HepG2 (cell line): ENCODE results near the gene BFAR. TPM values are rescaled to one million over a fixed set of nuclear protein-coding genes. Genes with fewer than 3 reads are reported as not detected.

Source experiments
- ATAC-seq: fragments of 200-7000 bp; cut with Tn5 transposase; 3 replicates; pipeline ENCODE4 v1.9.1; 2020; ENCODE audit warnings: mild to moderate bottlenecking, moderate library complexity
- BruUV-seq: library from RNA; stranded (reverse); fragments of 400-500 nt; replicated peaks from 2 replicates; lab custom pipeline; 2021; lab: Mats Ljungman, UMichigan
- CTCF ChIA-PET: fragments of 300-600 bp; formaldehyde crosslinking; extraction: SDS; loops from one replicate; lab custom pipeline; 2021; ENCODE audit warnings: low total read pairs, inconsistent platforms, low intra/inter-chr PET ratio; lab: Yijun Ruan, JAX
- POLR2A ChIA-PET: fragments of 350-600 bp; sonication (Branson Sonifier 250); formaldehyde crosslinking; loops from one replicate; lab custom pipeline; 2020; ENCODE audit warnings: antibody characterized with exemption, inconsistent platforms; lab: Yijun Ruan, JAX
- DNase-seq: peaks from one replicate; pipeline ENCODE4 v3.0.0-alpha.2; 2015; ENCODE audit warnings: low spot score
- FAIRE-seq: peaks from 3 replicates; lab custom pipeline; 2011; peaks lifted over from hg19 to GRCh38; lab: Jason Lieb, UNC
- H2AFZ ChIP-seq: one replicate; pipeline ENCODE4 v1.6.1; 2011; ENCODE audit warnings: low read length, inconsistent platforms
- H3K27ac ChIP-seq: fragments of 300-600 bp; 3 replicates; pipeline ENCODE4 v1.8.0; 2011; ENCODE audit warnings: mixed run types, mild to moderate bottlenecking, mixed read lengths, low read length, inconsistent platforms; ENCODE audit not compliant: insufficient read depth; ENCODE audit errors: extremely low read length
- H3K27me3 ChIP-seq, 2 experiments: fragments of 200-600 bp in 1 of 2; 2 replicates in 1 of 2; 3 replicates in 1 of 2; pipeline versions ENCODE4 v1.6.0 to v1.8.0; 2011; ENCODE audit warnings: low read length in 2 of 2, mild to moderate bottlenecking in 2 of 2, moderate library complexity in 2 of 2, inconsistent platforms in 1 of 2; ENCODE audit not compliant: insufficient read depth in 2 of 2, control insufficient read depth in 1 of 2
- H3K36me3 ChIP-seq, 2 experiments: fragments of 200-600 bp in 1 of 2; replicated peaks in 1 of 2; 2 replicates in 1 of 2; 3 replicates in 1 of 2; pipeline versions ENCODE4 v1.5.1 to v1.8.0; 2011; ENCODE audit warnings: low read length in 2 of 2, inconsistent platforms in 1 of 2; ENCODE audit not compliant: insufficient read depth in 2 of 2, control insufficient read depth in 1 of 2
- H3K4me1 ChIP-seq: 2 replicates; pipeline ENCODE4 v1.5.1; 2012; ENCODE audit warnings: low read length, inconsistent platforms; ENCODE audit not compliant: insufficient read depth
- H3K4me2 ChIP-seq: 2 replicates; pipeline ENCODE4 v1.6.0; 2011; ENCODE audit warnings: low read depth, low read length, inconsistent platforms
- H3K4me3 ChIP-seq, 3 experiments: fragments of 200-600 bp in 1 of 3; sonication (generic), shearing (Covaris generic) in 1 of 3; replicated peaks in 1 of 3; 2 replicates each; pipeline ENCODE4 v1.5.1; 2011 to 2016; ENCODE audit warnings: low read length in 3 of 3, inconsistent platforms in 2 of 3, low read depth in 2 of 3, mild to moderate bottlenecking in 2 of 3, control low read depth in 1 of 3, mixed read lengths in 1 of 3; ENCODE audit not compliant: insufficient read depth in 1 of 3
- H3K79me2 ChIP-seq: one replicate; pipeline ENCODE4 v1.6.1; 2011; ENCODE audit warnings: low read length, inconsistent platforms; ENCODE audit not compliant: insufficient read depth
- H3K9ac ChIP-seq: 2 replicates; pipeline ENCODE4 v1.6.0; 2011; ENCODE audit warnings: mild to moderate bottlenecking, low read depth, low read length, inconsistent platforms; ENCODE audit not compliant: insufficient read depth
- H3K9me3 ChIP-seq: 2 replicates; pipeline ENCODE4 v1.5.1; 2012; ENCODE audit warnings: mild to moderate bottlenecking, low read length
- H4K20me1 ChIP-seq: 2 replicates; pipeline ENCODE4 v1.6.0; 2011; ENCODE audit warnings: inconsistent platforms, mild to moderate bottlenecking, low read length, moderate library complexity; ENCODE audit not compliant: insufficient read depth
- ARID2 ChIP-seq: sonication (generic); formaldehyde crosslinking; IDR thresholded peaks from 2 replicates; pipeline ENCODE4 v1.8.1; 2022; ENCODE audit warnings: mild to moderate bottlenecking, missing genetic modification reagents, borderline replicate concordance
- CBX1 ChIP-seq: IDR thresholded peaks from one replicate; pipeline ENCODE4 v1.6.1; 2016; ENCODE audit warnings: antibody characterized with exemption, low read depth
- CENPT ChIP-seq: sonication (generic); formaldehyde crosslinking; IDR thresholded peaks from 2 replicates; pipeline ENCODE4 v1.8.0; 2022; ENCODE audit warnings: low read depth, mild to moderate bottlenecking, moderate library complexity, missing genetic modification reagents
- CREB1 ChIP-seq, 2 experiments: fragments of 450-650 bp in 1 of 2; IDR thresholded peaks; 2 replicates each; pipeline ENCODE4 v1.6.1; 2016 to 2017; ENCODE audit warnings: control low read depth in 1 of 2, mild to moderate bottlenecking in 1 of 2, missing compliant biosample characterization in 1 of 2, missing genetic modification characterization in 1 of 2
- HNRNPL ChIP-seq: fragments of 200-400 bp; formaldehyde crosslinking; IDR thresholded peaks from 2 replicates; pipeline ENCODE4 v1.6.1; 2017; ENCODE audit warnings: mild to moderate bottlenecking, low read depth, low read length
- MED8 ChIP-seq: sonication (generic); formaldehyde crosslinking; IDR thresholded peaks from 2 replicates; pipeline ENCODE4 v1.8.1; 2023; ENCODE audit warnings: mild to moderate bottlenecking, missing genetic modification reagents; ENCODE audit not compliant: insufficient replicate concordance
- PRMT3 ChIP-seq: sonication (generic); formaldehyde crosslinking; IDR thresholded peaks from 2 replicates; pipeline ENCODE4 v1.8.1; 2022; ENCODE audit warnings: low read depth, mild to moderate bottlenecking, moderate library complexity, missing genetic modification reagents, borderline replicate concordance
- RARG ChIP-seq: sonication (generic); formaldehyde crosslinking; IDR thresholded peaks from 2 replicates; pipeline ENCODE4 v1.4.0; 2020; ENCODE audit warnings: low read depth, mild to moderate bottlenecking, missing genetic modification reagents
- U2AF2 ChIP-seq: fragments of 200-400 bp; formaldehyde crosslinking; IDR thresholded peaks from 2 replicates; pipeline ENCODE4 v1.6.1; 2017; ENCODE audit warnings: low read depth, mild to moderate bottlenecking, low read length
- ZBTB37 ChIP-seq: sonication (generic); formaldehyde crosslinking; IDR thresholded peaks from 2 replicates; pipeline ENCODE4 v1.4.0; 2020; ENCODE audit warnings: mild to moderate bottlenecking, missing genetic modification reagents
- ZFP36L2 ChIP-seq: sonication (generic); formaldehyde crosslinking; IDR thresholded peaks from 2 replicates; pipeline ENCODE4 v1.4.0; 2020; ENCODE audit warnings: missing genetic modification reagents
- ZMYM2 ChIP-seq: sonication (generic); formaldehyde crosslinking; IDR thresholded peaks from 2 replicates; pipeline ENCODE4 v1.8.0; 2022; ENCODE audit warnings: mild to moderate bottlenecking, missing genetic modification reagents
- ZNF577 ChIP-seq: sonication (generic); formaldehyde crosslinking; IDR thresholded peaks from 2 replicates; pipeline ENCODE4 v1.4.0; 2020; ENCODE audit warnings: mild to moderate bottlenecking, low read depth, missing genetic modification reagents, borderline replicate concordance
- ZNF589 ChIP-seq: sonication (generic); formaldehyde crosslinking; conservative IDR thresholded peaks from 2 replicates; pipeline ENCODE4 v1.8.0; 2022; ENCODE audit warnings: mild to moderate bottlenecking, moderate library complexity, missing genetic modification reagents
- ZNF740 ChIP-seq: sonication (generic); formaldehyde crosslinking; IDR thresholded peaks from 2 replicates; pipeline ENCODE4 v1.4.0; 2020; ENCODE audit warnings: missing genetic modification reagents
- ZNF850 ChIP-seq: sonication (generic); formaldehyde crosslinking; conservative IDR thresholded peaks from 2 replicates; pipeline ENCODE4 v1.9.0; 2021; ENCODE audit warnings: mild to moderate bottlenecking, missing genetic modification reagents
- ZSCAN25 ChIP-seq: sonication (generic); formaldehyde crosslinking; IDR thresholded peaks from 2 replicates; pipeline ENCODE4 v1.8.0; 2022; ENCODE audit warnings: mild to moderate bottlenecking, missing genetic modification reagents
- WGBS: methylation state at CpG from one replicate; pipeline ENCODE4 v1.1.6; 2017; ENCODE audit warnings: low lambda C conversion rate; 5-methylcytosine and 5-hydroxymethylcytosine counted together
- in situ Hi-C: cut with HindIII; loops from 2 replicates; pipeline ENCODE4 v1.10.0; 2017; ENCODE audit warnings: low pct_unique_long_range_greater_than_20kb; ENCODE audit not compliant: extremely low pct_ligation_motif_present
- intact Hi-C: fragments of 100-400 bp; cut with micrococcal nuclease; formaldehyde crosslinking; loops from one replicate; pipeline ENCODE4 v1.10.0; 2022; ENCODE audit not compliant: unreplicated experiment
- polyA plus RNA-seq, 8 experiments: library from polyadenylated mRNA; depleted of rRNA in 3 of 8; stranded (reverse) in 7 of 8; unstranded in 1 of 8; fragments of >200 nt; fragmentation: Illumina TruSeq in 4 of 8; extraction: Trizol in 4 of 8; gene quantifications; 2 replicates each; pipeline versions ENCODE4 v1.2.1 to v1.2.3, GENCODE V29; 2011 to 2016; ENCODE audit warnings: low read depth in 4 of 8, missing spikeins in 1 of 8, mixed read lengths in 1 of 8; ENCODE audit not compliant: insufficient read depth in 1 of 8
- total RNA-seq, 5 experiments: library from RNA; depleted of rRNA; stranded (reverse); fragments of >200 nt; fragmentation: Illumina TruSeq; extraction: Trizol; gene quantifications; 2 replicates each; pipeline ENCODE4 v1.2.3, GENCODE V29; 2016; ENCODE audit warnings: low read depth in 1 of 5
- TF ChIP-seq, protein P1 (sequence below): sonication (generic); formaldehyde crosslinking; IDR thresholded peaks from 2 replicates; pipeline ENCODE4 v1.5.0; 2020; ENCODE audit warnings: mild to moderate bottlenecking, low read depth, missing genetic modification reagents, borderline replicate concordance

The BFAR gene
- total and polyA plus RNA-seq, 2 of the 13 experiments (the other 11 are each of a cell fraction or from before 2014, with no cell fraction given): 96.9 to 120 TPM

DNA sequence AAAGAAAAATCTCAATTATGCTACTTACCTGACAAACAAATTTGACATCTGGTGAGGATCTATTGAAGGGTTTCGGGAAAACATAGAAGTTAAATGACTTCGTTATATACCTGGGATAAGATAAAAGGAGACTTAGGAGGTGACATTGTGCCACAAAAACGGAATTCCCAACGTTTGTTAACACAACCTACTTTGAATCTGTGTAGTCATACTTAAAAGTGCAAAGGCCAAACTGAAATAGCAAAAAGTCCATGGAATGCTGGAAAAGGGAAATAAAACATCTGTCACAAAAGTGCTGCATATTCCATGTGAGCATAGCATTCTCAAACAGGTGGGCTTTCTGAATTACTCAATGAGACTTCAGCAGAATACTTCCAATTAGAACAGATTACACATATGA is 5.7 kb upstream of the BFAR start (continued):
- no peak for TF ChIP-seq CENPT (CRISPR knock-in tag)
- no peak for TF ChIP-seq ZNF850 (CRISPR knock-in tag)
- TF ChIP-seq U2AF2: no peak
- no peak for TF ChIP-seq ZFP36L2 (CRISPR knock-in tag)
- no peak for TF ChIP-seq RARG (CRISPR knock-in tag)
- TF ChIP-seq ZNF577: no peak
- no peak for TF ChIP-seq PRMT3 (CRISPR knock-in tag)
- no peak for TF ChIP-seq ZNF740
- TF ChIP-seq ZBTB37 (CRISPR knock-in tag): no peak

GRCh38 chr16:14628806-14629611 is 3.7 kb upstream of the BFAR start:
- Histone ChIP-seq H3K4me3 (peak overlapping the region; percentile 85 to 99 (median 94)), H3K4me1 (peaks cover 46% of the 10 kb centered on the region), H3K27ac (peak overlapping the region; percentile 77), H3K27me3 (no peaks in the 10 kb centered on the region; a peak in 1 of 5 replicates), H3K9ac (peak overlapping the region; percentile 95), H3K36me3 (peaks cover 13 to 37% of the 10 kb centered on the region in 2 experiments), H3K9me3 (no peaks in the 10 kb centered on the region), H3K79me2 (peaks cover 31% of the 10 kb centered on the region), H3K4me2 (peak overlapping the region; percentile 80), H2AFZ (no peak overlapping the region), H4K20me1 (peaks cover 1% of the 10 kb centered on the region)
- ChIA-PET CTCF (no interaction called here), POLR2A (interaction anchor here (0.7 to 1.5 kb wide), 2 partner anchors 13 to 20 kb away, joined by 3 to 4 read pairs; no protein-coding TSS in a partner anchor)
- intact Hi-C loops (no loop called here), in situ Hi-C loops (no loop called here)
- TF ChIP-seq HNRNPL (no peak), ZMYM2 (CRISPR knock-in tag) (0 out of 2 replicates have a peak, but pooled peaks have one; percentile 20), ARID2 (CRISPR knock-in tag) (0 out of 2 replicates have a peak, but pooled peaks have one; percentile 29), CBX1 (no peak), ZNF589 (CRISPR knock-in tag) (0 out of 2 replicates have a peak, but pooled peaks have one; percentile 14), CREB1 (IDR thresholded peaks at IDR 0.05) (no peak), CREB1 (CRISPR knock-in tag; IDR thresholded peaks at IDR 0.05) (no peak), ZSCAN25 (CRISPR knock-in tag) (peak; percentile 52; the same call in 1 of the 2 replicates), MED8 (CRISPR knock-in tag) (peak; percentile 56)
- TF ChIP-seq, protein P1, sequence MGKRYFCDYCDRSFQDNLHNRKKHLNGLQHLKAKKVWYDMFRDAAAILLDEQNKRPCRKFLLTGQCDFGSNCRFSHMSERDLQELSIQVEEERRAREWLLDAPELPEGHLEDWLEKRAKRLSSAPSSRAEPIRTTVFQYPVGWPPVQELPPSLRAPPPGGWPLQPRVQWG (CRISPR knock-in tag): 0 out of 2 replicates have a peak, but pooled peaks have one; percentile 13
- 63% methylated on average over 12 of the region's 12 CpGs for WGBS
- no peak for DNase-seq
- no peak for ATAC-seq
- BruUV-seq: TSS peak; percentile 38
- no peak for FAIRE-seq
